ENCODE results near the gene SH3RF2.

- TF ChIP-seq CTCF (conservative IDR thresholded peaks at IDR 0.05 in 1 of 2, IDR thresholded peaks at IDR 0.05 in 1 of 2; ENCODE audit: extremely low read depth in 1 of 2, insufficient read depth in 1 of 2, low read depth in 1 of 2, low read length in 2 of 2) (no peak), EZH2 (IDR thresholded peaks at IDR 0.05; ENCODE audit: borderline replicate concordance, low read length) (no peak)
These were observed 39.1 kb downstream of the SH3RF2 start for GRCh38 chr5:145975361-145976066.
